Activated B cell treated with CpG ODN at 0.5 μM for 24 hours (primary cell): Measurements from ENCODE around the gene ZNF276. TPM values are rescaled to one million over a fixed set of nuclear protein-coding genes. Genes with fewer than 3 reads are reported as not detected.

Experiments
- ATAC-seq: fragments of 200-7000 bp; cut with Tn5 transposase; one replicate; pipeline ENCODE4 v1.10.0; 2021; ENCODE audit warnings: low read depth, mild to moderate bottlenecking, moderate library complexity
- CTCF ChIA-PET: fragments of 350-600 bp; sonication (Branson Sonifier 250); formaldehyde crosslinking; loops from one replicate; lab custom pipeline; 2021; ENCODE audit warnings: antibody characterized with exemption; lab: Charles Lee
- POLR2A ChIA-PET: fragments of 350-600 bp; sonication (Branson Sonifier 250); formaldehyde crosslinking; loops from one replicate; lab custom pipeline; 2021; ENCODE audit warnings: antibody characterized with exemption; lab: Charles Lee
- DNase-seq: peaks from one replicate; pipeline ENCODE4 v3.0.0; 2022
- H3K27ac Mint-ChIP-seq: one replicate; pipeline ENCODE4 v1.8.0; 2020; ENCODE audit warnings: mixed read lengths
- H3K27me3 Mint-ChIP-seq: one replicate; pipeline ENCODE4 v1.8.0; 2021; ENCODE audit warnings: mixed read lengths
- H3K36me3 Mint-ChIP-seq: one replicate; pipeline ENCODE4 v1.8.0; 2021; ENCODE audit warnings: low read depth, mixed read lengths
- H3K4me1 Mint-ChIP-seq: one replicate; pipeline ENCODE4 v1.8.0; 2021; ENCODE audit warnings: mixed read lengths
- H3K4me3 Mint-ChIP-seq: one replicate; pipeline ENCODE4 v1.8.0; 2020; ENCODE audit warnings: mild to moderate bottlenecking, mixed read lengths
- H3K9me3 Mint-ChIP-seq: one replicate; pipeline ENCODE4 v1.8.0; 2020; ENCODE audit warnings: mixed read lengths
- intact Hi-C: fragments of 100-400 bp; cut with micrococcal nuclease; formaldehyde crosslinking; loops from one replicate; pipeline ENCODE4 v1.15.1; 2024
- total RNA-seq: library from RNA; stranded (reverse); gene quantifications from 2 replicates; pipeline ENCODE4 v1.2.3, GENCODE V29; 2022
- TF ChIP-seq, protein P1 (sequence below): fragments of 200-600 bp; IDR thresholded peaks from one replicate; pipeline ENCODE4 v1.8.0; 2022; ENCODE audit warnings: antibody characterized with exemption, mild to moderate bottlenecking

ZNF276 gene
- total RNA-seq, 1 donor from 2014 or later, result 52.0 TPM

DNA sequence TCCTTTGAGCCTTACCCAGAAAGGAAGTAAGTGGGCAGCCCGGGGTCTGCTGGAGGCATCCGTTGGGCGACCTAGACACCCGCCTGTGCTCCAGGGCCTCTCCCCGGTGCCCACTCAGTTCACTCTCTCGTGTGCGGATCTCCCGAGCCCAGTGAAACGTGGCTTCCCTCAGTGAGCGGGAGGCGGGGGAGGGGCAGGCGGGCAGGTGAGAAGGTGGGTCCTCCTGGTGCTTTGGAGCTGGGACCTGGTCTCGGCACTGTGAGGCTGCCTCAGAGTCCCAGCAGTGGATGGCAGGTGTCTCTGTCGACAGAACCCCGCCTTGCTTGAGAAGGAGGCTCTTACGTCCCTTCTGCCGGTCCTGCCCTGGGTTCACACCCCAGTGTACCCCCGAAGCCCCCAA lies 8.0 kb downstream of the ZNF276 start:
- DNase-seq (no peak), ATAC-seq (no peak)
- POLR2A ChIA-PET, result no interaction called here
- H3K4me3 Mint-ChIP-seq, result no peak overlapping the region
- H3K36me3 Mint-ChIP-seq, result peaks cover 76% of the 10 kb centered on the region
- CTCF ChIA-PET, result interaction anchor here (0.6 kb wide), 1 partner anchor 311 kb away, joined by 3 read pairs; no protein-coding TSS in a partner anchor
- peaks cover 16% of the 10 kb centered on the region for H3K4me1 Mint-ChIP-seq
- no peak overlapping the region for H3K27ac Mint-ChIP-seq
- TF ChIP-seq, protein P1, sequence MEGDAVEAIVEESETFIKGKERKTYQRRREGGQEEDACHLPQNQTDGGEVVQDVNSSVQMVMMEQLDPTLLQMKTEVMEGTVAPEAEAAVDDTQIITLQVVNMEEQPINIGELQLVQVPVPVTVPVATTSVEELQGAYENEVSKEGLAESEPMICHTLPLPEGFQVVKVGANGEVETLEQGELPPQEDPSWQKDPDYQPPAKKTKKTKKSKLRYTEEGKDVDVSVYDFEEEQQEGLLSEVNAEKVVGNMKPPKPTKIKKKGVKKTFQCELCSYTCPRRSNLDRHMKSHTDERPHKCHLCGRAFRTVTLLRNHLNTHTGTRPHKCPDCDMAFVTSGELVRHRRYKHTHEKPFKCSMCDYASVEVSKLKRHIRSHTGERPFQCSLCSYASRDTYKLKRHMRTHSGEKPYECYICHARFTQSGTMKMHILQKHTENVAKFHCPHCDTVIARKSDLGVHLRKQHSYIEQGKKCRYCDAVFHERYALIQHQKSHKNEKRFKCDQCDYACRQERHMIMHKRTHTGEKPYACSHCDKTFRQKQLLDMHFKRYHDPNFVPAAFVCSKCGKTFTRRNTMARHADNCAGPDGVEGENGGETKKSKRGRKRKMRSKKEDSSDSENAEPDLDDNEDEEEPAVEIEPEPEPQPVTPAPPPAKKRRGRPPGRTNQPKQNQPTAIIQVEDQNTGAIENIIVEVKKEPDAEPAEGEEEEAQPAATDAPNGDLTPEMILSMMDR, result no peak
- no peaks in the 10 kb centered on the region for H3K27me3 Mint-ChIP-seq
- no peaks in the 10 kb centered on the region for H3K9me3 Mint-ChIP-seq
- intact Hi-C loops, result no loop called here

- TF ChIP-seq, protein P1, result no peak
- H3K4me1 Mint-ChIP-seq, result peaks cover 12% of the 10 kb centered on the region
- H3K9me3 Mint-ChIP-seq, result no peaks in the 10 kb centered on the region
- DNase-seq (no peak), ATAC-seq (no peak)
- POLR2A ChIA-PET, result no interaction called here
- intact Hi-C loops, result no loop called here
- no peak overlapping the region for H3K27ac Mint-ChIP-seq
- no peak overlapping the region for H3K4me3 Mint-ChIP-seq
- H3K27me3 Mint-ChIP-seq, result no peaks in the 10 kb centered on the region
- H3K36me3 Mint-ChIP-seq, result peaks cover 79% of the 10 kb centered on the region
- CTCF ChIA-PET, result interaction anchor here (0.6 kb wide), 1 partner anchor 311 kb away, joined by 3 read pairs; no protein-coding TSS in a partner anchor
These were observed 8.7 kb downstream of the ZNF276 start for GRCh38 chr16:89729863-89730593.

GRCh38 chr16:89730610-89731234 lies 9.4 kb downstream of the ZNF276 start:
- CTCF ChIA-PET, result no interaction called here
- no peak for ATAC-seq
- H3K9me3 Mint-ChIP-seq, result no peaks in the 10 kb centered on the region
- H3K4me1 Mint-ChIP-seq, result peaks cover 12% of the 10 kb centered on the region
- peaks cover 86% of the 10 kb centered on the region for H3K36me3 Mint-ChIP-seq
- H3K4me3 Mint-ChIP-seq, result no peak overlapping the region
- TF ChIP-seq, protein P1, result no peak
- H3K27ac Mint-ChIP-seq, result no peak overlapping the region
- POLR2A ChIA-PET, result interaction anchor here (0.6 kb wide), 1 partner anchor 40 kb away, joined by 10 read pairs; no protein-coding TSS in a partner anchor
- DNase-seq, result no peak
- intact Hi-C loops, result no loop called here
- H3K27me3 Mint-ChIP-seq, result no peaks in the 10 kb centered on the region

GRCh38 chr16:89732142-89732917 lies 11.0 kb downstream of the ZNF276 start:
- Mint-ChIP-seq H3K27ac (no peak overlapping the region), H3K4me1 (peaks cover 9% of the 10 kb centered on the region), H3K27me3 (no peaks in the 10 kb centered on the region), H3K4me3 (no peak overlapping the region), H3K36me3 (peaks cover 93% of the 10 kb centered on the region), H3K9me3 (no peaks in the 10 kb centered on the region)
- intact Hi-C loops, result no loop called here
- no peak for DNase-seq
- no peak for ATAC-seq
- ChIA-PET CTCF (interaction anchor here (1.6 kb wide), 1 partner anchor 27 kb away, joined by 6 read pairs; no protein-coding TSS in a partner anchor), POLR2A (interaction anchor here (0.6 to 1.0 kb wide), 2 partner anchors 8 to 1053 kb away, joined by 3 to 5 read pairs; no protein-coding TSS in a partner anchor)
- TF ChIP-seq, protein P1, result no peak
